Rectal smooth muscle tissue (tissue), 1 donor: ENCODE data around the gene MCAM.

Experiments
- H3K27ac ChIP-seq: one replicate; pipeline ENCODE4 v1.7.0; 2013; ENCODE audit warnings: low read depth, low read length, inconsistent platforms
- H3K27me3 ChIP-seq: one replicate; pipeline ENCODE4 v1.7.0; 2013; ENCODE audit warnings: low read length; ENCODE audit not compliant: control insufficient read depth, insufficient read depth
- H3K36me3 ChIP-seq: one replicate; pipeline ENCODE4 v1.7.0; 2013; ENCODE audit warnings: low read length; ENCODE audit not compliant: control insufficient read depth, insufficient read depth
- H3K4me1 ChIP-seq: one replicate; pipeline ENCODE4 v1.7.0; 2013; ENCODE audit warnings: low read length; ENCODE audit not compliant: control insufficient read depth, insufficient read depth
- H3K4me3 ChIP-seq: one replicate; pipeline ENCODE4 v1.7.0; 2013; ENCODE audit warnings: low read length
- H3K9ac ChIP-seq: one replicate; pipeline ENCODE4 v1.7.0; 2013; ENCODE audit warnings: low read length

MCAM gene

GRCh38 chr11:119306373-119306890 is 10.5 kb downstream of the MCAM start:
- peaks cover 13% of the 10 kb centered on the region for H3K36me3 ChIP-seq
- peaks cover 3% of the 10 kb centered on the region for H3K4me1 ChIP-seq
- H3K27ac ChIP-seq, result no peak overlapping the region
- no peak overlapping the region for H3K9ac ChIP-seq
- no peak overlapping the region for H3K4me3 ChIP-seq
- no peaks in the 10 kb centered on the region for H3K27me3 ChIP-seq

DNA sequence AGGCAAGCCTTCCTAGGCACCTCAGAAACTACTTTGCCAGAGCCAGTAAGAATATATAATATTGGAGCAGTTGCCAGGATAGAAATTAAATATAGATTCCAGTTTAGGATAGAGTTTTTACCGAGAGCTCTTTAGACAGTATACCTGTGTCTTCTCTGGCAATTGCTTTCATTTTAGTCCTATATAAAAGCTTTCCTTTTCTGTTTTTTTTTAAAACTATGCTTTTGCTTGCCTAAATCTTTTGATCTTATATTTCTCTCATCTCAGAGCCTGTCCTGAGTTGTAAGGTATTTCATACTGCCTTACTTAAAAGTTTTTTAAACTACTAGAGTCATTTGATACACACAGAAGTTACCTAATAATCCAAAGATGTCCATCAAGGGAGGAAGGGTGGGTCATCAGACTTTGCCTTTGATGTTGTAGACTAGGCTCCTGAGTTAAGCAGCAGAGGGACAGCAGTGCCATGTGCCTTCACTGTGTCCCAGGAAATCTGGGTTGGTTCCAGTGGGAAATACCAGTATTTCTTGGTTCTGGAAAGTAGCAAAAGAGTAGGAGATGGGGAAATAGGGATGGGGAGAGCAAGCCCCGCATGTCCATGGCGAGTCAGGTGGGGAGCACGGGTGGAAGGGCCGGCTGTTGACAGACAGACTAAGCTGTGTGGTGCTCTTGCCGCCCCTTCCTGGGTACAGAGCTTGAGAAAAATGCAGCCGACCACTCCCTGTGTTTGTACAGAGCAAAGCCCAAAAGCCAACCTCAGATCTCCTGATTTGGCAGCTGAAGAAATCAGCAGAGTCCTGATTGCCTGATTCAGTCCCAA is 11.2 kb downstream of the MCAM start:
- Histone ChIP-seq H3K27ac (no peak overlapping the region), H3K27me3 (no peaks in the 10 kb centered on the region), H3K36me3 (peaks cover 14% of the 10 kb centered on the region), H3K4me1 (peaks cover 3% of the 10 kb centered on the region), H3K9ac (no peak overlapping the region), H3K4me3 (no peak overlapping the region)

GRCh38 chr11:119303227-119303718 is 13.7 kb downstream of the MCAM start:
- no peak overlapping the region for H3K4me3 ChIP-seq
- H3K36me3 ChIP-seq, result peaks cover 14% of the 10 kb centered on the region

GRCh38 chr11:119300198-119300964 is 16.5 kb downstream of the MCAM start:
- Histone ChIP-seq H3K36me3 (peaks cover 17% of the 10 kb centered on the region), H3K27me3 (no peaks in the 10 kb centered on the region), H3K4me1 (peaks cover 20% of the 10 kb centered on the region), H3K27ac (peak overlapping the region; percentile 53), H3K9ac (no peak overlapping the region), H3K4me3 (no peak overlapping the region)

More at GRCh38 chr11:119303227-119303718, 13.7 kb downstream of the MCAM start:
- H3K4me1 ChIP-seq, result peaks cover 19% of the 10 kb centered on the region
- no peaks in the 10 kb centered on the region for H3K27me3 ChIP-seq
- H3K9ac ChIP-seq, result no peak overlapping the region
- no peak overlapping the region for H3K27ac ChIP-seq

GRCh38 chr11:119299416-119299815 is 17.5 kb downstream of the MCAM start:
- no peak overlapping the region for H3K9ac ChIP-seq
- no peak overlapping the region for H3K27ac ChIP-seq
- H3K4me3 ChIP-seq, result no peak overlapping the region
- H3K4me1 ChIP-seq, result peaks cover 20% of the 10 kb centered on the region
- H3K36me3 ChIP-seq, result peaks cover 17% of the 10 kb centered on the region
- no peaks in the 10 kb centered on the region for H3K27me3 ChIP-seq

GRCh38 chr11:119298726-119299125 is 18.2 kb downstream of the MCAM start:
- Histone ChIP-seq H3K27ac (peak overlapping the region; percentile 50), H3K4me3 (no peak overlapping the region), H3K9ac (no peak overlapping the region), H3K4me1 (peaks cover 20% of the 10 kb centered on the region), H3K27me3 (no peaks in the 10 kb centered on the region), H3K36me3 (peaks cover 15% of the 10 kb centered on the region)

- no peak overlapping the region for H3K9ac ChIP-seq
- H3K4me1 ChIP-seq, result peaks cover 20% of the 10 kb centered on the region
- no peaks in the 10 kb centered on the region for H3K27me3 ChIP-seq
- peaks cover 15% of the 10 kb centered on the region for H3K36me3 ChIP-seq
- peak overlapping the region; percentile 50 for H3K27ac ChIP-seq
- H3K4me3 ChIP-seq, result no peak overlapping the region
Measured at GRCh38 chr11:119297938-119298337, 19.0 kb downstream of the MCAM start.

- Histone ChIP-seq H3K4me3 (no peak overlapping the region), H3K4me1 (peaks cover 13% of the 10 kb centered on the region), H3K9ac (no peak overlapping the region), H3K27me3 (no peaks in the 10 kb centered on the region), H3K36me3 (peaks cover 7% of the 10 kb centered on the region), H3K27ac (no peak overlapping the region)
Measured at GRCh38 chr11:119295178-119295577, 21.8 kb downstream of the MCAM start.

- Histone ChIP-seq H3K27me3 (no peaks in the 10 kb centered on the region), H3K27ac (no peak overlapping the region), H3K4me3 (no peak overlapping the region), H3K9ac (no peak overlapping the region), H3K36me3 (peaks cover 6% of the 10 kb centered on the region), H3K4me1 (peaks cover 7% of the 10 kb centered on the region)
Measured at GRCh38 chr11:119293461-119293860, 23.5 kb downstream of the MCAM start.

DNA sequence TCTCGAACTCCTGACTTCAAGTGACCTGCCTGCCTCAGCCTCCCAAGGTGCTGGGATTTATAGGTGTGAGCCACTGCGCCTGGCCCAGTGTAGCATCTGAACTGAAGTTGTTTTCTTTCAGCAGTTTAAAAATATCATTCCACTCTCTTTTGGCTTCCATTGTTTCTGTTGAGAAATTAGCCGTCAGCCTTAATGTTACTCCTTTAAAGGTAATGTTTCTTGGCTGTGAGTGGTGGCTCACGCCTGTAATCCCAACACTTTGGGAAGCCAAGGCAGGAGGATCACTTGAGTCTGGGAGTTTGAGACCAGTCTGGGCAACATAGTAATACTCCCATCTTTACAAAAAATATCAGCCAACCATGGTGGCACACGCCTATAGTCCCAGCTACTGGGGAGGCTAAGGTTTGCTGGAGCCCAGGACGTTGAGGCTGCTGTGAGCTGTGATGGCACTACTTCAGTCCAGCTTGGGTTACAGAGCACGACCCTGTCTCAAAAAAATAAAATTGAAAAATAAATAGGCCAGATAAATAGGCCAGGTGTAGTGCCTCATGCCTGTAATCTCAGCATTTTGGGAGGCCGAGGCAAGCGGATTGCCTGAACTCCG is 25.9 kb downstream of the MCAM start:
- peaks cover 3% of the 10 kb centered on the region for H3K4me1 ChIP-seq
- H3K27ac ChIP-seq, result no peak overlapping the region
- H3K36me3 ChIP-seq, result peaks cover 3% of the 10 kb centered on the region
- H3K27me3 ChIP-seq, result no peaks in the 10 kb centered on the region
- no peak overlapping the region for H3K4me3 ChIP-seq
- no peak overlapping the region for H3K9ac ChIP-seq

- Histone ChIP-seq H3K27me3 (no peaks in the 10 kb centered on the region), H3K4me3 (no peak overlapping the region), H3K27ac (no peak overlapping the region), H3K4me1 (peaks cover 3% of the 10 kb centered on the region), H3K36me3 (peaks cover 9% of the 10 kb centered on the region), H3K9ac (no peak overlapping the region)
Measured at GRCh38 chr11:119288219-119288618, 28.7 kb downstream of the MCAM start.

GRCh38 chr11:119285431-119285830 is 31.5 kb downstream of the MCAM start:
- H3K36me3 ChIP-seq, result peaks cover 9% of the 10 kb centered on the region

More at GRCh38 chr11:119285431-119285830, 31.5 kb downstream of the MCAM start:
- H3K4me3 ChIP-seq, result no peak overlapping the region
- H3K27ac ChIP-seq, result no peak overlapping the region
- no peaks in the 10 kb centered on the region for H3K27me3 ChIP-seq
- H3K4me1 ChIP-seq, result peaks cover 3% of the 10 kb centered on the region
- H3K9ac ChIP-seq, result no peak overlapping the region
